H1 (cell line): ENCODE measurements around the gene ARMC5. TPM values are rescaled to one million over a fixed set of nuclear protein-coding genes. Genes with fewer than 3 reads are reported as not detected.
A peak's percentile ranks its signal among the peaks of the same experiment; 100 is the strongest.

Experiments used
- ASH2L ChIP-seq: fragments of 200-600, 300-600 bp; sonication (generic); IDR thresholded peaks from one replicate; pipeline ENCODE4 v1.7.1; 2017; ENCODE audit warnings: low read length
- BACH1 ChIP-seq: IDR thresholded peaks from 2 replicates; pipeline ENCODE4 v1.6.1; 2012; ENCODE audit warnings: low read length, improper control_type of control experiment
- CBX5 ChIP-seq: fragments of 300-800, 300-1000 bp; sonication (generic); IDR thresholded peaks from 2 replicates; pipeline ENCODE4 v1.7.1; 2016; ENCODE audit warnings: antibody characterized with exemption, low read length, low read depth
- EGR1 ChIP-seq: IDR thresholded peaks from 2 replicates; pipeline ENCODE4 v1.6.1; 2011; ENCODE audit warnings: low read depth, low read length, borderline replicate concordance
- GABPA ChIP-seq: IDR thresholded peaks from 2 replicates; pipeline ENCODE4 v1.6.1; 2011; ENCODE audit warnings: mild to moderate bottlenecking, low read length, moderate library complexity, borderline replicate concordance; ENCODE audit not compliant: insufficient read depth
- HDAC2 ChIP-seq, 2 experiments: fragments of 300-600 bp in 1 of 2; sonication (generic) in 1 of 2; IDR thresholded peaks; 2 replicates each; pipeline ENCODE4 v1.6.1; 2011 to 2012; ENCODE audit warnings: low read depth in 2 of 2, low read length in 2 of 2, mild to moderate bottlenecking in 2 of 2, moderate library complexity in 2 of 2, borderline replicate concordance in 1 of 2, inconsistent platforms in 1 of 2
- KDM1A ChIP-seq: fragments of 200-600, 300-600 bp; sonication (generic); IDR thresholded peaks from 2 replicates; pipeline ENCODE4 v1.7.1; 2016; ENCODE audit warnings: mild to moderate bottlenecking, low read length, borderline replicate concordance
- KDM5A ChIP-seq: fragments of 200-600 bp; IDR thresholded peaks from 2 replicates; pipeline ENCODE4 v1.7.1; 2012; ENCODE audit warnings: mild to moderate bottlenecking, low read length, inconsistent platforms, mixed read lengths
- MAFK ChIP-seq: IDR thresholded peaks from 2 replicates; pipeline ENCODE4 v1.6.1; 2012; ENCODE audit warnings: low read depth, mild to moderate bottlenecking, improper control_type of control experiment, low read length
- NANOG ChIP-seq: IDR thresholded peaks from 2 replicates; pipeline ENCODE4 v1.6.1; 2011; ENCODE audit warnings: low read length, low read depth, mild to moderate bottlenecking, inconsistent platforms; ENCODE audit not compliant: insufficient read depth, poor library complexity, severe bottlenecking
- PHF8 ChIP-seq: fragments of 200-600 bp; sonication (generic); conservative IDR thresholded peaks from 2 replicates; pipeline ENCODE4 v1.7.1; 2012; ENCODE audit warnings: low read depth, mild to moderate bottlenecking, inconsistent platforms, low read length, moderate library complexity
- POLR2A ChIP-seq, 2 experiments: IDR thresholded peaks; 1 replicate in 1 of 2; 2 replicates in 1 of 2; pipeline ENCODE4 v1.6.1; 2011; ENCODE audit warnings: low read depth in 2 of 2, low read length in 2 of 2, mild to moderate bottlenecking in 2 of 2; ENCODE audit errors: control extremely low read depth in 1 of 2
- POLR2AphosphoS5 ChIP-seq: IDR thresholded peaks from 2 replicates; pipeline ENCODE4 v1.6.1; 2011; ENCODE audit warnings: low read depth, low read length
- POU5F1 ChIP-seq: IDR thresholded peaks from 2 replicates; pipeline ENCODE4 v1.6.1; 2011; ENCODE audit warnings: low read depth, mild to moderate bottlenecking, low read length, moderate library complexity
- RAD21 ChIP-seq, 2 experiments: IDR thresholded peaks in 1 of 2; conservative IDR thresholded peaks in 1 of 2; 2 replicates each; pipeline ENCODE4 v1.6.1; 2011; ENCODE audit warnings: low read depth in 2 of 2, low read length in 2 of 2, improper control_type of control experiment in 1 of 2, inconsistent platforms in 1 of 2, mild to moderate bottlenecking in 1 of 2, moderate library complexity in 1 of 2
- RFX5 ChIP-seq: IDR thresholded peaks from 2 replicates; pipeline ENCODE4 v1.6.1; 2011; ENCODE audit warnings: low read depth, low read length, improper control_type of control experiment, borderline replicate concordance
- SIRT6 ChIP-seq: IDR thresholded peaks from one replicate; pipeline ENCODE4 v1.7.1; 2012; ENCODE audit warnings: low read length, inconsistent platforms
- SIX5 ChIP-seq: IDR thresholded peaks from 2 replicates; pipeline ENCODE4 v1.6.1; 2011; ENCODE audit warnings: mild to moderate bottlenecking, low read depth, low read length
- SP1 ChIP-seq: IDR thresholded peaks from 2 replicates; pipeline ENCODE4 v1.6.1; 2011; ENCODE audit warnings: low read depth, low read length
- SRF ChIP-seq: IDR thresholded peaks from 2 replicates; pipeline ENCODE4 v1.6.1; 2011; ENCODE audit warnings: mild to moderate bottlenecking, low read depth, low read length, moderate library complexity
- TAF7 ChIP-seq: optimal IDR thresholded peaks from 2 replicates; pipeline ENCODE3; 2011; ENCODE audit warnings: low read depth, mild to moderate bottlenecking, inconsistent platforms, low read length, moderate library complexity, borderline replicate concordance
- TCF12 ChIP-seq: IDR thresholded peaks from 2 replicates; pipeline ENCODE4 v1.6.1; 2011; ENCODE audit warnings: low read depth, mild to moderate bottlenecking, low read length
- polyA plus RNA-seq, 7 experiments: library from polyadenylated mRNA; depleted of rRNA in 3 of 7; stranded (reverse) in 5 of 7; unstranded in 2 of 7; fragments of >200 nt in 5 of 7; fragments of 200-250 nt in 2 of 7; gene quantifications; 1 replicate in 5 of 7; 2 replicates in 1 of 7; 4 replicates in 1 of 7; pipeline versions ENCODE4 v1.2.1 to v1.2.3, GENCODE V29; 2011 to 2013; ENCODE audit warnings: missing spikeins in 2 of 7, mixed read lengths in 2 of 7
- total RNA-seq: library from RNA; stranded (reverse); fragmentation: NEBNext Ultra II Directional; extraction: Animal tissue kit (Norgen Biotek cat#: 25700); gene quantifications from 2 replicates; pipeline ENCODE4 v1.2.1, GENCODE V29; 2021
- TF ChIP-seq, protein P1 (sequence below): IDR thresholded peaks from 2 replicates; pipeline ENCODE4 v1.6.1; 2012; ENCODE audit warnings: inconsistent platforms
- TF ChIP-seq, protein P2 (sequence below): IDR thresholded peaks from 2 replicates; pipeline ENCODE4 v1.6.1; 2011; ENCODE audit warnings: low read depth, mild to moderate bottlenecking, low read length; ENCODE audit not compliant: insufficient read depth

Gene ARMC5
- total and polyA plus RNA-seq, 2 of the 8 experiments (the other 6 are each of a cell fraction or from before 2014, with no cell fraction given), result 7.8 to 8.7 TPM

DNA sequence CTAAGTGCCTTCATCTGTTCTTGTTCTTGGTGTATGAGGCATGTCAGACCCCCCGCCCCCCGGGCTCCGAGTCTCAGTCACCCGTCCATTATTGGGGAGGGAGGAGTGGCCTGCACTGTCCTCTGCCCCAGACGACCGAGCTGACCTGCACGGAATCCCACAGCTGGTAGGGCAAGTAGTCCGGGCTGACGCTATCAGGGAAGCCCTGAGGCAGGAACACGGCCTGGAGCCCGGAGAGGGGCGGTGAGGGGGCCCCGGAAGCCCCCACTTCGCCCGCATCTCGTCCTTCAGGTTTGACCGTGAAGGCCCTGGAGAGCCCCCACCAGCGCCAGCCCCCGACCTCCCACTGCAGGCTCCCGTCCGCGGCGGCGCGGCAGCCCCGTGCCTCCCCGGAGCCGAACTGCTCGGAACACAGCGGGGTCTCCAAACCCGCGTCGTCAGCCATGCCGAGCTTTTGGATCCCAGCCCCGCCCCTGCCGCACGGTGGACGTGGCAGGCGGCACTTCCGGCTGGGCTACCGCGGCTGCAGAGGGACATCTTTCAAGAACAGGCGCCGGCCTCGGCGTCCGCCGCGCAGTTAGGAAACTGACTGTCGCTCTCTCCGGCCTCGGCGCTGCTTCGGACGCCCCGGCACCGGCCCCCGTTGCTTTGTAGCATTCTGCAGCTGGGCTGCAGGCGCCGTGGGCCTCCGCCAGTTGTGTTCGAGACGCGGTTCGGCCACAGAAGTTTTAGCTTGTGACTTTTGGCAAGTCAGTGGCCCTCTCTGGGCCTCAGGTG is 48.8 kb downstream of the ARMC5 start, which contains the start of gene RUSF1 (continued):
- no peak for TF ChIP-seq GABPA
- TF ChIP-seq, protein P1, sequence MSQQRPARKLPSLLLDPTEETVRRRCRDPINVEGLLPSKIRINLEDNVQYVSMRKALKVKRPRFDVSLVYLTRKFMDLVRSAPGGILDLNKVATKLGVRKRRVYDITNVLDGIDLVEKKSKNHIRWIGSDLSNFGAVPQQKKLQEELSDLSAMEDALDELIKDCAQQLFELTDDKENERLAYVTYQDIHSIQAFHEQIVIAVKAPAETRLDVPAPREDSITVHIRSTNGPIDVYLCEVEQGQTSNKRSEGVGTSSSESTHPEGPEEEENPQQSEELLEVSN, result no peak
- TF ChIP-seq POLR2AphosphoS5, result peak; percentile 70
- TF ChIP-seq PHF8, result peak; percentile 81
- TF ChIP-seq SP1, result no peak
- no peak for TF ChIP-seq BACH1
- no peak for TF ChIP-seq HDAC2 (IDR thresholded peaks at IDR 0.05; ENCODE audit: borderline replicate concordance in 1 of 2, low read depth in 2 of 2, low read length in 2 of 2)
- TF ChIP-seq CBX5, result no peak
- TF ChIP-seq KDM5A, result no peak
- TF ChIP-seq NANOG, result no peak
- peak; percentile 87 for TF ChIP-seq ASH2L
- no peak for TF ChIP-seq POU5F1
- peak; percentile 91 for TF ChIP-seq TAF7
- no peak for TF ChIP-seq SIRT6
- no peak for TF ChIP-seq EGR1
- TF ChIP-seq SIX5, result no peak
- TF ChIP-seq, protein P2, sequence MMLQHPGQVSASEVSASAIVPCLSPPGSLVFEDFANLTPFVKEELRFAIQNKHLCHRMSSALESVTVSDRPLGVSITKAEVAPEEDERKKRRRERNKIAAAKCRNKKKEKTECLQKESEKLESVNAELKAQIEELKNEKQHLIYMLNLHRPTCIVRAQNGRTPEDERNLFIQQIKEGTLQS, result no peak
- no peak for TF ChIP-seq SRF
- TF ChIP-seq POLR2A (IDR thresholded peaks at IDR 0.05; ENCODE audit: control extremely low read depth in 1 of 2, low read depth in 2 of 2, low read length in 2 of 2), result peak; percentile 70 to 87
- TF ChIP-seq RAD21 (IDR thresholded peaks at IDR 0.05 in 1 of 2, conservative IDR thresholded peaks at IDR 0.05 in 1 of 2; ENCODE audit: low read depth in 2 of 2, low read length in 2 of 2), result no peak
- TF ChIP-seq RFX5, result no peak
- TF ChIP-seq KDM1A, result no peak
- no peak for TF ChIP-seq TCF12
- no peak for TF ChIP-seq MAFK
